ENCODE measurements around the gene TMC6.
"Not testable (repeated sequence)": the region's sequence is repeated elsewhere in the genome, so short reads cannot be mapped to it uniquely, and the experiment has no call there.

Gene TMC6

GRCh38 chr17:78110363-78111015, 18.1 kb downstream of the TMC6 start:
- no peak for DNase-seq (ENCODE audit: low read depth)

- DNase-seq (ENCODE audit: low read depth), result no peak
Measured at GRCh38 chr17:78109489-78109761, 19.1 kb downstream of the TMC6 start.

GRCh38 chr17:78108726-78109488, 19.6 kb downstream of the TMC6 start:
- DNase-seq (ENCODE audit: low read depth), result peak; percentile 17

DNA sequence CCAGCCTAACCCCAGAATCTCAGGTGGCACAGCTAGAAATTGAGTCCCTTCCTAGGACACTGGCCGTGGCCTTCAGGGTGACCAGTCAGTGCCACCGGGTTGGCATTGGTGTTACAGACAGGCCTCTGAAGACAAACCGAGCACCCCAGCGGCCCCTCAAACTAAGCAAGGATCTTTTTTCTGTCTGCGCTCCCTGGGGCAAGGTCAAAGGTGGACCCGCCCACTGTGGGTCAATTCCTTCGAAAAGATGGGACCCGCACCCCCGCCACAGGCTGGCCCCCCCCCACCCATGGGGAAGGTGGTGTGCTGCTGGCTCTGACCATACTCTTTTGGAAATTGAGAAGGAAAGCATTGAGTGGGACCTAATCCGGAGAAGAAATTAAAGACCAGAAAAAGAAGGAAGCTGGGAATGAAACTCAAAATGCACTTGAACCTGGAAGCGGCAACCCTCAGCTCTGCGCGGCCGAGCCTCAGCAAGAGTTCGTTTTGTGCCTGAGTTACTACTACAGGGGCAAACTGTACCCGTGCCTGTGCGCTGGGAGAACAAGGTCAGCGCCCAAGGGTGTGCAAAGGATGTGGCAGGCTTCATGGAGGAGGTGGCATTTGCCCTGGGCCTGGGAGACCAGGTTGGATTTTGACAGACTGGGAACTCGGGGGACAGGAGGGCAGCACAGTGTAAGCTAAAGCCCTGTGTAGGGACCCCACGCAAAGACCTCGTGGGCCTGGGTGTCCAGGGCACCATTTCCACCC, 20.4 kb downstream of the TMC6 start:
- DNase-seq (ENCODE audit: low read depth), result no peak

DNA sequence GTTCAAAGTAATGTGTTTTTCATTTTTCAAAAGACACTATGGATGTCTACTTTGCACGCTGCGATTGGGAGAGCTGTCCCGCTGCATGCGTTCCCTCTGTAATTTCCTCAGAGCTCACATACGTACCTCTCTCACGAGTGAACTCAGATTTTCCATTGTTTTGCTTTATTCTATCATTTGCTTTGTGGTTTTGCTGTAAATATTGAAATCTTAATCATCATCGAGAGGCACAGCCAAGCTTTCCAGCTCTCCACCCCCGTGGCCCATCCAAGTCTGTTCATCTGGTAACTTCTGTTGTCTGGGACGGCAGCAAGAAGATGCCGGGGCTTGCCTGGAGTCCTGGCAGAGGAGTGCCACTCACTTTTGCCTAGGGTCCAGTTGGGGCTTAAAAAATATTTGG, 21.1 kb downstream of the TMC6 start:
- no peak for DNase-seq (ENCODE audit: low read depth)

DNA sequence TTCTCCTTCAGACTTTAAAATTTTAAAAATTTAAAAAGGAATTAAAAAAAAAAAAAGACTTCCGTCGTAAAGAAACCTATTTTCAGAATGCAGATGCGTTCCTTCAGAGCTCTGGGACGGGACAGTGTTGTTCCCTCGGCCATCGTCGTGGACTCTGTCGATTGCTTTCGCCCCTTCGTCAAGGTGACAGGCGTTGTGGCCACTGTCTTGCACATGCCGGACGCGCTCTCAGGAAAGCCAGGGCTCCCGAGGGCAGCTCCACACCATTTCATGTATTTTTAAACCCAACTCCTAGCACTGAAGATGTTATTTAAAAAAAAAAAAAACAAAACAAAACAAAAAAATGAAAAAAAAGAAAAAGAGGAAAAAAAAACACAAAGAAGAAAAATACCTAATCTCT, 22.3 kb downstream of the TMC6 start:
- DNase-seq (ENCODE audit: low read depth), result no peak

GRCh38 chr17:78105551-78105950, 23.0 kb downstream of the TMC6 start:
- no peak for DNase-seq (ENCODE audit: low read depth)

- DNase-seq (ENCODE audit: low read depth), result no peak
Measured at GRCh38 chr17:78105101-78105500, 23.5 kb downstream of the TMC6 start.

DNA sequence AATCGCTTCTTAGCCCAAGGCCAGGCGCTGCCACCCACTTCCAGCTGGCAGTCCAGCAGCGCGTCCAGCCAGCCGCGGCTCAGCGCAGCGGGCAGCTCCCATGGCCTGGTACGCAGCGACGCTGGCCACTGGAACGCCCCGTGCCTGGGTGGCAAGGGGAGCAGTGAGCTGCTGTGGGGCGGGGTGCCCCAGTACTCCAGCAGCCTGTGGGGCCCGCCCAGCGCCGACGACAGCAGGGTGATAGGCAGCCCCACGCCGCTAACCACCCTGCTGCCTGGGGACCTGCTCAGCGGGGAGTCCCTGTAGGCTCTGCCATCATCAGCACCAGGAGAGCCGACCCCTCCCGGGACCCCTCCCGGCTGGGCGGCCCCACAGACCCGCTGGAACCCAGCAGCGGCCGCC, 24.0 kb downstream of the TMC6 start:
- DNase-seq (ENCODE audit: low read depth), result no peak

GRCh38 chr17:78103311-78103710, 25.2 kb downstream of the TMC6 start:
- peak; percentile 61 for DNase-seq (ENCODE audit: low read depth)

DNA sequence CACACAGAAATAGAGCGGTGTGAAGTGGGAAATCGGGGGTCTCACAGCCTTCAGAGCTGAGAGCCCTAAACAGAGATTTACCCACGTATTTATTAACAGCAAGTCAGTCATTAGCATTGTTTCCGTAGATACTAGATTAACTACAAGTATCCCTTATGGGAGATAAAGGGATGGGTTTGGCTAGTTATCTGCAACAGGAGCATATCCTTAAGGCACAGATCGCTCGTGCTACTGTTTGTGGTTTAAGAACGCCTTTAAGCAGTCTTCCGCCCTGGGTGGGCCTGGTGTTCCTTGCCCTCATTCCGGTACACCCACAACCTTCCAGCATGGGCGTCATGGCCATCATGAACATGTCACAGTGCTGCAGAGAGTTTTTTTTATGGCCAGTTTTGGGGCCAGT, 27.0 kb downstream of the TMC6 start:
- no peak for DNase-seq (ENCODE audit: low read depth)

- no peak for DNase-seq (ENCODE audit: low read depth)
Measured at GRCh38 chr17:78101112-78101511, 27.4 kb downstream of the TMC6 start.

DNA sequence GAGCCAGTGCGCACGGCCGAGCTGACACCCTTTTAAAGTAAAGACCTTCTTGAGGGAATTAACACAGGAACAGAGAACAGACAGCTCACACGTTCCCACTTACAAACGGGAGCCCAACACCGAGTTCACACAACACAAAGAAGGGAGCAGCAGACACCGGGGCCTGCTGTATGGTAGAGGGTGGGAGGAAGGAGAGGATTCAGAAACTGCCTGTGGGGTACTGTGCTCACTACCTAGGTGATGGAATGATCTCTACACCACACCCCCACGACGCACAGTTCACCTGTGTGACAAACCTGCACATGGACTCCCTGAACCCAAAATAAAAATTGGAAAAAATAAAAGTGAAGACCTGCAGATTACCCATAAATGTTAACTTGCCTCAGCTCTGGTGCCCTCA, 32.5 kb downstream of the TMC6 start:
- no peak for DNase-seq (ENCODE audit: low read depth)

GRCh38 chr17:78095035-78095434, 33.5 kb downstream of the TMC6 start:
- no peak for DNase-seq (ENCODE audit: low read depth)

DNA sequence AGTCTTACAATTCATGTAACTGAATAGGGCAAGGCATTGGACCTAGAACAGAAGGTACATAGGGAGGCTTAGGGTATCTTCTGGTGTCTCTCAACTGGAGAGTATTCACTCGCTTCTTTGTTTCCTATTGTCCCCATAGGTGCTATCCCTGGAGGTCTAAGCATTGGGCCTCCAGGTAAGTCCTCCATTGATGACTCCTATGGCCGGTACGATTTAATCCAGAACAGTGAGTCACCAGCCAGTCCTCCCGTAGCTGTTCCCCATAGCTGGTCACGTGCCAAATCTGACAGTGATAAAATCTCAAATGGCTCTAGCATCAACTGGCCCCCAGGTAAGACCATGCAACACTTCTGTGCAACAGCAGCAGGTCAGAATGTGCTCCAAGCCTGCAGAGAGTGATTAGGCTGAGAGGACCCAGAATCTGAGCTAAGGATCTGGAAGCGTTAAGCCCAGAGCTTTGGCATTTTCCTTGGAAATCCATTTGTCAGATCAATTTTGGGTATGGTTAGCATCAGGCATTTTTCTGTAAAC, 35.7 kb downstream of the TMC6 start:
- DNase-seq (ENCODE audit: low read depth), result no peak

DNA sequence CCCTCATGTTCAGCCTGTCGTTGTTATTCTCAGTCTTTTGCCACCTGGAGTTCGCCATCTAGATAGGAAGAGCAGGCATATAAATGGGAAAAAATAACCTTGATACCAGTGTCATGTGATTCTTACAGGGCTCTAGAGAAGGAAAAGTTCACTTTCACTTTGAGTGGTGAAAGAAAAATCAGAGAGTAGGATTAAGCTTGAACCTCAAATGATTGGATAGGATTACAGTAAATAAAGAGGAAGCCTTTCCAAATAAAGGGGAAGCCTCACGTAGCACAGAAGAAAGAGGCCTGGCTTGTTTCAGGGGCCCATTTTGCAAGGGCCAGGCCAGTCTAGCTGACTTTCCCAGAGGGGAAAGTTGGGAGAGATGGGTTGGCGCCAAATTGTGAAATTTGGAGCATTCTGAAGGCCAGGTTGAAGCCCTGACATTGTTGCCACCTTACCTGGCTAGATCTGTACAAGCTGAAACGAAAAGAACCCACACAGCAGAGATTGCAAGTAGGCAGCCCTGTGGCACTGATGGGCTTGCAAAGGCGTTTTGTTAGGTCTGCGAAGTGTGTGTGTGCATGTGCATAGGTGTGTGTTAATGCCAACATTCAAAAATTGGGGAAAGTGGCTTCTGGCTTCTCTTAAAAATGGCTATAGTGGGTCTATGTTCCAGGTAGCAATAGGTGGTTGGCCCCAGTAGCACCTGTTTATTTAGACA, 38.8 kb downstream of the TMC6 start:
- peak; percentile 12 for DNase-seq (ENCODE audit: low read depth)

GRCh38 chr17:78088529-78088928, 40.0 kb downstream of the TMC6 start:
- no peak for DNase-seq (ENCODE audit: low read depth)

DNA sequence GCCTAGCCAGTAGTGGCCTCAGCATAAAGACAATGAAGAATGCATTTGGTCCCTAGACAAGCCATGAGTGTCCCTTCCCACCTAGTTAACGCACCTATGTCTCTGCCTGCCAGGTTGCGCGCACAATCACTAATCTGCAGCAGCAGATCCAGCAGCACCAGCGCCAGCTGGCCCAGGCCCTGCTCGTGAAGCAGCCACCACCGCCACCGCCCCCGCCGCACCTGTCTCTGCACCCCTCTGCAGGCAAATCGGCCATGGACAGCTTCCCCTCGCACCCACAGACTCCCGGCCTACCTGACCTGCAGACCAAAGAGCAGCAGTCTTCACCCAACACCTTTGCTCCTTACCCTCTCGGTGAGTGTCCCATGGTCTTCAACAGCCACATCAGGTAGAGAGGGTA, 41.8 kb downstream of the TMC6 start:
- no peak for DNase-seq (ENCODE audit: low read depth)

GRCh38 chr17:78082988-78083387, 45.6 kb downstream of the TMC6 start:
- no peak for DNase-seq (ENCODE audit: low read depth)

DNA sequence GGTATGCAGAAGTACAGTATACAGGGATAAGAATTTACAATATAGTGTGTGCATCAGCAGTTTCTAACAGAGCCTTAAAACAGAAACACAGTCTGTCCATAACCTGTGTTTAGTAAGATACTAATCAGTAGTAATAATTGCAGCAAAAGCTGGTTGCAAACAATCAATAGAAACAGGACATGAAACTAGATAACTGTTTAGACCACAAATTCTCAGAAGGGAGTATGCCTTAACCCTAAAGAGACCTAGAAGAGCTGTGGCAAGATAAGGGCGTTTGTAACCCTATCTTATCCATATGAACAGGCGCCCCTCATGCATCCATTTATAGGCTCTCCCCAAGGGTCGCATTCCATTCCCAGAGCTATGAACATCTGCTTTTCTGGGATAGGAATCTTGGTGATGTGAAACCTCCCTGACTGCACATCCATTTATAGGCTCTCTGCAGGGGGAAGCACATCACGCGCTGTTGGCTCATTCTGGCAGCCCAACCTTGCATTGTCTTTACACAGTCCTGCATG, 46.1 kb downstream of the TMC6 start:
- not testable (repeated sequence) for DNase-seq (ENCODE audit: low read depth)

- DNase-seq (ENCODE audit: low read depth), result no peak
Measured at GRCh38 chr17:78081551-78081950, 47.0 kb downstream of the TMC6 start.

DNA sequence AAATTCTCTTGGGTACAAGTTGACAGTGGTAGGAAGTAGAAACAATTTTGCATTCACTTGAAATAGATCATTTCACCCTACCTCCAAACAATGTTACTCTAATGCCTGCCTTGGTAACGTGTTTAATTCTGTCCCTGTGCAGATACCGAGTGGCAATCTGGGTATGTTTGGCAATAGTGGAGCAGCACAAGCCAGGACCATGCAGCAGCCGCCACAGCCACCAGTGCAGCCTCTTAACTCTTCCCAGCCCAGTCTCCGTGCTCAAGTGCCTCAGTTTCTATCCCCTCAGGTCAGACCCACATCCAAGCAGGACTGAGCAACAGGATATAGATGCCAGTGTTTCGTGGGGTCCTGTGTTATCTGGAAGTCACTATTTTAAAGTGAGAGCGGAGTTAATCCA, 49.3 kb downstream of the TMC6 start:
- no peak for DNase-seq (ENCODE audit: low read depth)
